HepG2 (cell line): ENCODE measurements around the gene RPL23. TPM values are rescaled to one million over a fixed set of nuclear protein-coding genes. Genes with fewer than 3 reads are reported as not detected.

Experiments used
- GATAD2A ChIP-seq: IDR thresholded peaks from 2 replicates; pipeline ENCODE4 v1.6.1; 2016
- IRF2 ChIP-seq: IDR thresholded peaks from 2 replicates; pipeline ENCODE4 v1.6.1; 2018; ENCODE audit warnings: missing genetic modification reagents, missing compliant biosample characterization
- ISX ChIP-seq: sonication (generic); formaldehyde crosslinking; conservative IDR thresholded peaks from 2 replicates; pipeline ENCODE4 v1.5.0; 2020; ENCODE audit warnings: missing genetic modification reagents
- JUNB ChIP-seq: sonication (generic); formaldehyde crosslinking; IDR thresholded peaks from 2 replicates; pipeline ENCODE4 v1.8.0; 2022; ENCODE audit warnings: missing genetic modification reagents, mild to moderate bottlenecking, borderline replicate concordance
- KDM2A ChIP-seq: sonication (generic); formaldehyde crosslinking; IDR thresholded peaks from 2 replicates; pipeline ENCODE4 v1.4.0; 2020; ENCODE audit warnings: low read depth, missing genetic modification reagents, borderline replicate concordance
- MIER3 ChIP-seq: IDR thresholded peaks from 2 replicates; pipeline ENCODE4 v1.6.1; 2016; ENCODE audit warnings: missing compliant biosample characterization, borderline replicate concordance
- MLXIP ChIP-seq: sonication (generic); formaldehyde crosslinking; IDR thresholded peaks from 2 replicates; pipeline ENCODE4 v1.9.0; 2021; ENCODE audit warnings: missing genetic modification reagents, borderline replicate concordance
- PHF8 ChIP-seq: sonication (generic); formaldehyde crosslinking; IDR thresholded peaks from 2 replicates; pipeline ENCODE4 v1.5.0; 2020; ENCODE audit warnings: missing genetic modification reagents
- TGIF2 ChIP-seq: IDR thresholded peaks from 2 replicates; pipeline ENCODE4 v1.6.1; 2016; ENCODE audit warnings: control low read depth, missing compliant biosample characterization
- YEATS4 ChIP-seq: sonication (generic); formaldehyde crosslinking; IDR thresholded peaks from 2 replicates; pipeline ENCODE4 v1.4.0; 2020; ENCODE audit warnings: missing genetic modification reagents, borderline replicate concordance
- ZNF275 ChIP-seq: sonication (generic); formaldehyde crosslinking; IDR thresholded peaks from 2 replicates; pipeline ENCODE4 v1.8.0; 2022; ENCODE audit warnings: missing genetic modification reagents, mild to moderate bottlenecking, inconsistent platforms, borderline replicate concordance
- ZNF337 ChIP-seq: sonication (generic); formaldehyde crosslinking; IDR thresholded peaks from 2 replicates; pipeline ENCODE4 v1.5.1; 2020; ENCODE audit warnings: missing genetic modification reagents, low read depth, mild to moderate bottlenecking, borderline replicate concordance
- ZNF44 ChIP-seq: sonication (generic); formaldehyde crosslinking; IDR thresholded peaks from 2 replicates; pipeline ENCODE4 v1.5.1; 2020; ENCODE audit warnings: mild to moderate bottlenecking, missing genetic modification reagents
- ZNF572 ChIP-seq: sonication (generic); formaldehyde crosslinking; IDR thresholded peaks from 2 replicates; pipeline ENCODE4 v1.5.1; 2020; ENCODE audit warnings: mild to moderate bottlenecking, missing genetic modification reagents
- ZNF839 ChIP-seq: sonication (generic); formaldehyde crosslinking; IDR thresholded peaks from 2 replicates; pipeline ENCODE4 v1.4.0; 2020; ENCODE audit warnings: missing genetic modification reagents, mild to moderate bottlenecking, borderline replicate concordance
- polyA plus RNA-seq, 8 experiments: library from polyadenylated mRNA; depleted of rRNA in 3 of 8; stranded (reverse) in 7 of 8; unstranded in 1 of 8; fragments of >200 nt; fragmentation: Illumina TruSeq in 4 of 8; extraction: Trizol in 4 of 8; gene quantifications; 2 replicates each; pipeline versions ENCODE4 v1.2.1 to v1.2.3, GENCODE V29; 2011 to 2016; ENCODE audit warnings: low read depth in 4 of 8, missing spikeins in 1 of 8, mixed read lengths in 1 of 8; ENCODE audit not compliant: insufficient read depth in 1 of 8
- total RNA-seq, 5 experiments: library from RNA; depleted of rRNA; stranded (reverse); fragments of >200 nt; fragmentation: Illumina TruSeq; extraction: Trizol; gene quantifications; 2 replicates each; pipeline ENCODE4 v1.2.3, GENCODE V29; 2016; ENCODE audit warnings: low read depth in 1 of 5
- TF ChIP-seq, protein P1 (sequence below): IDR thresholded peaks from 2 replicates; pipeline ENCODE4 v1.6.1; 2016; ENCODE audit warnings: control low read depth
- TF ChIP-seq, protein P2 (sequence below): sonication (generic); formaldehyde crosslinking; IDR thresholded peaks from 2 replicates; pipeline ENCODE4 v1.5.0; 2020; ENCODE audit warnings: missing genetic modification reagents, mild to moderate bottlenecking, borderline replicate concordance
- TF ChIP-seq, protein P3 (sequence below): sonication (generic); IDR thresholded peaks from 2 replicates; pipeline ENCODE4 v1.6.1; 2016; ENCODE audit warnings: low read depth, borderline replicate concordance

RPL23 gene
- total and polyA plus RNA-seq, 2 of the 13 experiments (the other 11 are each of a cell fraction or from before 2014, with no cell fraction given), result 2,790 to 4,860 TPM

DNA sequence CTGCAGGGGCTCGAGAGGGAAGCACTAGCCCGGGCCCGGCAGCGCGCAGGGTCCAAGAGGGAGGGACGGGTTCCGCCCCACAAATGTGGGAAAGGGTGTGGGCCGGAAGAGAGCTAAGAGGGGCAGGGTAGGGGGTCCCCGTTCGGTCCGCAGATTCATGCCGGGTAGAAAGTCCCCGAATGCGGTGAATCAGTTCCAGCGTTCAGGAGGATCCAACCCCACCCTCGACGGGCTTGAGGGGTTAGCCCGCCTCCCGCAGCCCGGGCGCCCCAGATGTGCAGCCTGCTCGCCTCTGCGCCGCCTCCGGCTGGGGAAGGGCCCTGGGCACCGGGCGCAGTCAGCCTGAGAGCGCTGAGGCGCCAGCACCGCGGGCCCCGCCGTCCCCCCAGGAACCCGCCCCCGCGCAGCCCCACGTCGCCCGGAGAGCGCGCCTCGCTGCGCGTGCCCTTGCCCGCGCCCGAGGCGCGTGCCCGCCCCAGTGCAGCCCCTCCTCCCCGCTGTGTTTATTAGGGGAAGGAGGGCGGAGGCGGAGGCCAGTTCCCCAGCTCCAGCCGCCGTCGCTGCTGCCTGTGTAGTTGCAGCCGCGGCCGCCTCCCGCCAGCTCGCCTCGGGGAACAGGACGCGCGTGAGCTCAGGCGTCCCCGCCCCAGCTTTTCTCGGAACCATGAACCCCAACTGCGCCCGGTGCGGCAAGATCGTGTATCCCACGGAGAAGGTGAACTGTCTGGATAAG, 16.2 kb upstream of the RPL23 start, which contains the start of gene LASP1 (continued):
- TF ChIP-seq, protein P1, sequence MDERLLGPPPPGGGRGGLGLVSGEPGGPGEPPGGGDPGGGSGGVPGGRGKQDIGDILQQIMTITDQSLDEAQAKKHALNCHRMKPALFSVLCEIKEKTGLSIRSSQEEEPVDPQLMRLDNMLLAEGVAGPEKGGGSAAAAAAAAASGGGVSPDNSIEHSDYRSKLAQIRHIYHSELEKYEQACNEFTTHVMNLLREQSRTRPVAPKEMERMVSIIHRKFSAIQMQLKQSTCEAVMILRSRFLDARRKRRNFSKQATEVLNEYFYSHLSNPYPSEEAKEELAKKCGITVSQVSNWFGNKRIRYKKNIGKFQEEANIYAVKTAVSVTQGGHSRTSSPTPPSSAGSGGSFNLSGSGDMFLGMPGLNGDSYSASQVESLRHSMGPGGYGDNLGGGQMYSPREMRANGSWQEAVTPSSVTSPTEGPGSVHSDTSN (CRISPR knock-in tag), result no peak
- TF ChIP-seq, protein P2, sequence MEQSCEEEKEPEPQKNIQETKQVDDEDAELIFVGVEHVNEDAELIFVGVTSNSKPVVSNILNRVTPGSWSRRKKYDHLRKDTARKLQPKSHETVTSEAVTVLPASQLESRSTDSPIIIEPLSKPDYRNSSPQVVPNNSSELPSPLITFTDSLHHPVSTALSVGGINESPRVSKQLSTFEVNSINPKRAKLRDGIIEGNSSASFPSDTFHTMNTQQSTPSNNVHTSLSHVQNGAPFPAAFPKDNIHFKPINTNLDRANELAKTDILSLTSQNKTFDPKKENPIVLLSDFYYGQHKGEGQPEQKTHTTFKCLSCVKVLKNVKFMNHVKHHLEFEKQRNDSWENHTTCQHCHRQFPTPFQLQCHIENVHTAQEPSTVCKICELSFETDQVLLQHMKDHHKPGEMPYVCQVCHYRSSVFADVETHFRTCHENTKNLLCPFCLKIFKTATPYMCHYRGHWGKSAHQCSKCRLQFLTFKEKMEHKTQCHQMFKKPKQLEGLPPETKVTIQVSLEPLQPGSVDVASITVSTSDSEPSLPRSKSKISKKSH (CRISPR knock-in tag), result peak; percentile 88
- peak; percentile 89 for TF ChIP-seq ZNF275 (CRISPR knock-in tag)
- peak; percentile 84 for TF ChIP-seq PHF8 (CRISPR knock-in tag)
- TF ChIP-seq MIER3 (CRISPR knock-in tag), result peak; percentile 24; the same call in 1 of the 2 replicates
- no peak for TF ChIP-seq MLXIP
- peak; percentile 70; the same call in 1 of the 2 replicates for TF ChIP-seq KDM2A (CRISPR knock-in tag)
- TF ChIP-seq ZNF337 (CRISPR knock-in tag), result no peak
- peak; percentile 94 for TF ChIP-seq TGIF2 (CRISPR knock-in tag)
- TF ChIP-seq YEATS4, result peak; percentile 46
- TF ChIP-seq JUNB (CRISPR knock-in tag), result no peak
- no peak; the same call in 1 of the 2 replicates for TF ChIP-seq GATAD2A (CRISPR knock-in tag)
- peak; percentile 47; the same call in 1 of the 2 replicates for TF ChIP-seq IRF2
- TF ChIP-seq ZNF572, result no peak; the same call in none of the 2 replicates
- 0 out of 2 replicates have a peak, but pooled peaks have one; percentile 52 for TF ChIP-seq ZNF44 (CRISPR knock-in tag)
- TF ChIP-seq ZNF839, result no peak
- TF ChIP-seq ISX (CRISPR knock-in tag), result no peak
- TF ChIP-seq, protein P3, sequence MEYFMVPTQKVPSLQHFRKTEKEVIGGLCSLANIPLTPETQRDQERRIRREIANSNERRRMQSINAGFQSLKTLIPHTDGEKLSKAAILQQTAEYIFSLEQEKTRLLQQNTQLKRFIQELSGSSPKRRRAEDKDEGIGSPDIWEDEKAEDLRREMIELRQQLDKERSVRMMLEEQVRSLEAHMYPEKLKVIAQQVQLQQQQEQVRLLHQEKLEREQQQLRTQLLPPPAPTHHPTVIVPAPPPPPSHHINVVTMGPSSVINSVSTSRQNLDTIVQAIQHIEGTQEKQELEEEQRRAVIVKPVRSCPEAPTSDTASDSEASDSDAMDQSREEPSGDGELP, result 0 out of 2 replicates have a peak, but pooled peaks have one; percentile 5
